ENCODE measurements around the gene DCTN1.

The DCTN1 gene

GRCh38 chr2:74325815-74326214, 54.3 kb downstream of the DCTN1 start:
- no peak for TF ChIP-seq CTCF (IDR thresholded peaks at IDR 0.05)
- Histone ChIP-seq H3K4me3 (ENCODE audit: low read depth in 1 of 2, low read length in 1 of 2) (no peak overlapping the region), H3K36me3 (no peaks in the 10 kb centered on the region), H3K9me3 (no peaks in the 10 kb centered on the region), H3K27ac (no peak overlapping the region), H3K27me3 (no peaks in the 10 kb centered on the region), H3K4me1 (ENCODE audit: control insufficient read depth in 1 of 2, insufficient read depth in 1 of 2, low read depth in 1 of 2, low read length in 1 of 2) (no peaks in the 10 kb centered on the region)

DNA sequence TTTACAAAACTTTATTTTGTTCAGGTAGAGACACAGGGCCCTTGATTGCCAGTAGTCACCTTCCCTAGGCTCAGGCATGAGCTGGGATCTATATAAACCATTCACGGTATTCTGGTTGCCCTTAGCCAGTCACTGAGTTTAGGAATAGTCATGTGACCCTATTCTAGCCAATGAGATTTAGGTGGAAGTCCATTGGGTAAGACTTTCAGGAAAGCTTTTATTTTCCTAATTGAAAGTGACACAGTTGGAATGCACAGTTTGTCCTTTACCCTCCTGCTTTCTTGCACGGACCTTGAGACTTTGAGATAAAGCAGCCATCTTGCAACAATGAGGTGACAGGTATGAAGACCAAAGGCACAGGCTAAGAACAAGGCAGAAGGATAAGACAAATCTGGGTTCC, 58.4 kb downstream of the DCTN1 start:
- no peaks in the 10 kb centered on the region for H3K36me3 ChIP-seq
- H3K27me3 ChIP-seq = no peaks in the 10 kb centered on the region
- H3K9me3 ChIP-seq = no peaks in the 10 kb centered on the region
- TF ChIP-seq CTCF (IDR thresholded peaks at IDR 0.05) = no peak
- no peaks in the 10 kb centered on the region for H3K4me1 ChIP-seq (ENCODE audit: control insufficient read depth in 1 of 2, insufficient read depth in 1 of 2, low read depth in 1 of 2, low read length in 1 of 2)
- no peak overlapping the region for H3K27ac ChIP-seq
- H3K4me3 ChIP-seq (ENCODE audit: low read depth in 1 of 2, low read length in 1 of 2) = no peak overlapping the region

DNA sequence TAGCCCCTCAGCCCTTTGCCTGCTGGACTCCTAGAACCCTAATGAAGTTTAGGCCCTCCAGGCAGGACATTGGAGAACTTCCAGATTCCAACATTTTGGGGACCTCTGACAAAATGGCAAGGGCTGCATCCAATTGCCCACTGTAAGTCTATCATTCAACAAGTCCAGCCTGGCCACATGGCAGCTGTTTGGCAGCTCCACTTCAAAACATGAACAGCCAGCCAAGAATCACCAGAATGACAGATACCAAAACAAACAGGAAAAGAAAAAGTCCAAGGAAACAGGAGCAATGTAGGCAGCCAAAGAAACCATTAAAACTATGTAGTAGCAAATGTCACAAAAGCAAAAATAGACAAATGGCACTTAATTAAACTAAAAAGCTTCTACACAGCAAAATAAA, 62.4 kb downstream of the DCTN1 start:
- TF ChIP-seq CTCF (IDR thresholded peaks at IDR 0.05) = no peak
- H3K9me3 ChIP-seq = no peaks in the 10 kb centered on the region
- no peak overlapping the region for H3K4me3 ChIP-seq (ENCODE audit: low read depth in 1 of 2, low read length in 1 of 2)
- no peaks in the 10 kb centered on the region for H3K27me3 ChIP-seq
- H3K36me3 ChIP-seq = no peaks in the 10 kb centered on the region
- H3K4me1 ChIP-seq (ENCODE audit: control insufficient read depth in 1 of 2, insufficient read depth in 1 of 2, low read depth in 1 of 2, low read length in 1 of 2) = no peaks in the 10 kb centered on the region
- H3K27ac ChIP-seq = no peak overlapping the region

- H3K4me3 ChIP-seq (ENCODE audit: low read depth in 1 of 2, low read length in 1 of 2) = no peak overlapping the region
- no peak for TF ChIP-seq CTCF (IDR thresholded peaks at IDR 0.05)
- no peaks in the 10 kb centered on the region for H3K9me3 ChIP-seq
- H3K27me3 ChIP-seq = no peaks in the 10 kb centered on the region
- no peaks in the 10 kb centered on the region for H3K36me3 ChIP-seq
- H3K4me1 ChIP-seq (ENCODE audit: control insufficient read depth in 1 of 2, insufficient read depth in 1 of 2, low read depth in 1 of 2, low read length in 1 of 2) = no peaks in the 10 kb centered on the region
- no peak overlapping the region for H3K27ac ChIP-seq
Measured at GRCh38 chr2:74316627-74317295, 63.4 kb downstream of the DCTN1 start.

DNA sequence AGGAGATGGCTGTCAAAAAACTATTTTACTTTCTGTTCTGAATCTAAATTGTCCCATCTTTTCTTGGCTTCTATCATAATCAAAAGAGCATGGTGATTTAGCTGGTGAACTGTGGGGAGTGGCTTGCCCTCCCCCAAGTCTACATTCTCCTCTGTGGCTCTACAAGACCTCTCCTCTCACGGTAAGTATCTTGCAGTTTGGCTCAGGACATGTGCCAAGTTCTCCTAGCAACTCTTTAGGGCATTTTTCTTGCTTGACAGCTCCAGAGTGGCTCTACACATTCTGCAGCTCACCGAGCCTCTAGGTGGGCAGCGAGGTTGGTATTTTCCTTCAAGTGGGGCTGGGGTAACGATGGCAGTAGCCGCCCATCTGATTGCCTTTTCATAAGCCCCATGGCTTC, 66.0 kb downstream of the DCTN1 start:
- Histone ChIP-seq H3K27me3 (no peaks in the 10 kb centered on the region), H3K4me1 (ENCODE audit: control insufficient read depth in 1 of 2, insufficient read depth in 1 of 2, low read depth in 1 of 2, low read length in 1 of 2) (no peaks in the 10 kb centered on the region), H3K27ac (no peak overlapping the region), H3K9me3 (no peaks in the 10 kb centered on the region), H3K36me3 (no peaks in the 10 kb centered on the region), H3K4me3 (ENCODE audit: low read depth in 1 of 2, low read length in 1 of 2) (no peak overlapping the region)
- TF ChIP-seq CTCF (IDR thresholded peaks at IDR 0.05) = no peak

Measured in neutrophil (primary cell).